HepG2 (cell line): ENCODE results near the gene PCYT2. TPM values are rescaled to one million over a fixed set of nuclear protein-coding genes. Genes with fewer than 3 reads are reported as not detected.

ENCODE experiments used
- AGO1 ChIP-seq: fragments of 200-400 bp; formaldehyde crosslinking; IDR thresholded peaks from 2 replicates; pipeline ENCODE4 v1.6.1; 2017; ENCODE audit warnings: mild to moderate bottlenecking, low read depth, low read length, moderate library complexity; ENCODE audit not compliant: poor library complexity, severe bottlenecking
- BHLHE40 ChIP-seq: IDR thresholded peaks from 2 replicates; pipeline ENCODE4 v1.6.1; 2011; ENCODE audit warnings: low read length, improper control_type of control experiment
- CTCF ChIP-seq: sonication (generic); formaldehyde crosslinking; IDR thresholded peaks from 2 replicates; pipeline ENCODE4 v1.5.0; 2020; ENCODE audit warnings: mild to moderate bottlenecking, missing genetic modification reagents, moderate library complexity
- FOXM1 ChIP-seq: sonication (generic); formaldehyde crosslinking; IDR thresholded peaks from 2 replicates; pipeline ENCODE4 v1.5.0; 2020; ENCODE audit warnings: missing genetic modification reagents
- HOXD1 ChIP-seq: sonication (generic); formaldehyde crosslinking; IDR thresholded peaks from 2 replicates; pipeline ENCODE4 v1.5.0; 2020; ENCODE audit warnings: missing genetic modification reagents
- KAT7 ChIP-seq: IDR thresholded peaks from 2 replicates; pipeline ENCODE4 v1.6.1; 2018; ENCODE audit warnings: borderline replicate concordance, missing compliant biosample characterization
- KAT8 ChIP-seq: IDR thresholded peaks from 2 replicates; pipeline ENCODE4 v1.6.1; 2016; ENCODE audit warnings: missing genetic modification reagents, missing compliant biosample characterization
- MBD4 ChIP-seq: IDR thresholded peaks from 2 replicates; pipeline ENCODE4 v1.6.1; 2012; ENCODE audit warnings: low read length, inconsistent platforms, borderline replicate concordance
- MBNL3 ChIP-seq: fragments of 250-450 bp; sonication (Bioruptor Pico); conservative IDR thresholded peaks from 2 replicates; pipeline ENCODE4 v1.8.0; 2022; ENCODE audit warnings: mild to moderate bottlenecking, inconsistent platforms
- MED1 ChIP-seq: sonication (generic); formaldehyde crosslinking; IDR thresholded peaks from 2 replicates; pipeline ENCODE4 v1.4.0; 2020; ENCODE audit warnings: missing genetic modification reagents
- NFE2 ChIP-seq: sonication (generic); formaldehyde crosslinking; IDR thresholded peaks from 2 replicates; pipeline ENCODE4 v1.4.0; 2020; ENCODE audit warnings: missing genetic modification reagents
- RARA ChIP-seq: IDR thresholded peaks from 2 replicates; pipeline ENCODE4 v1.6.1; 2016; ENCODE audit warnings: missing genetic modification reagents, missing compliant biosample characterization
- RBFOX2 ChIP-seq: fragments of 200-400 bp; formaldehyde crosslinking; IDR thresholded peaks from 2 replicates; pipeline ENCODE4 v1.6.1; 2017; ENCODE audit warnings: low read depth, mild to moderate bottlenecking, low read length
- REXO4 ChIP-seq: sonication (generic); formaldehyde crosslinking; IDR thresholded peaks from 2 replicates; pipeline ENCODE4 v1.8.0; 2022; ENCODE audit warnings: missing genetic modification reagents, mild to moderate bottlenecking, borderline replicate concordance
- SIX1 ChIP-seq: sonication (generic); formaldehyde crosslinking; IDR thresholded peaks from 2 replicates; pipeline ENCODE4 v1.4.0; 2020; ENCODE audit warnings: missing genetic modification reagents, borderline replicate concordance
- TOPORS ChIP-seq: sonication (generic); formaldehyde crosslinking; IDR thresholded peaks from 2 replicates; pipeline ENCODE4 v1.8.0; 2023; ENCODE audit warnings: mild to moderate bottlenecking, missing genetic modification reagents
- ZNF570 ChIP-seq: sonication (generic); formaldehyde crosslinking; IDR thresholded peaks from 2 replicates; pipeline ENCODE4 v1.4.0; 2020; ENCODE audit warnings: mild to moderate bottlenecking, missing genetic modification reagents, borderline replicate concordance
- ZNF615 ChIP-seq: sonication (generic); formaldehyde crosslinking; IDR thresholded peaks from 2 replicates; pipeline ENCODE4 v1.5.0; 2020; ENCODE audit warnings: mild to moderate bottlenecking, missing genetic modification reagents, borderline replicate concordance
- ZNF629 ChIP-seq: sonication (generic); formaldehyde crosslinking; conservative IDR thresholded peaks from 2 replicates; pipeline ENCODE4 v1.5.0; 2020; ENCODE audit warnings: missing genetic modification reagents
- polyA plus RNA-seq, 8 experiments: library from polyadenylated mRNA; depleted of rRNA in 3 of 8; stranded (reverse) in 7 of 8; unstranded in 1 of 8; fragments of >200 nt; fragmentation: Illumina TruSeq in 4 of 8; extraction: Trizol in 4 of 8; gene quantifications; 2 replicates each; pipeline versions ENCODE4 v1.2.1 to v1.2.3, GENCODE V29; 2011 to 2016; ENCODE audit warnings: low read depth in 4 of 8, missing spikeins in 1 of 8, mixed read lengths in 1 of 8; ENCODE audit not compliant: insufficient read depth in 1 of 8
- total RNA-seq, 5 experiments: library from RNA; depleted of rRNA; stranded (reverse); fragments of >200 nt; fragmentation: Illumina TruSeq; extraction: Trizol; gene quantifications; 2 replicates each; pipeline ENCODE4 v1.2.3, GENCODE V29; 2016; ENCODE audit warnings: low read depth in 1 of 5
- TF ChIP-seq, protein P1 (sequence below): sonication (generic); formaldehyde crosslinking; IDR thresholded peaks from 2 replicates; pipeline ENCODE4 v1.4.0; 2020; ENCODE audit warnings: mild to moderate bottlenecking, low read depth, missing genetic modification reagents
- TF ChIP-seq, protein P2 (sequence below), 2 experiments: sonication (generic) in 1 of 2; formaldehyde crosslinking in 1 of 2; IDR thresholded peaks; 2 replicates each; pipeline versions ENCODE4 v1.5.1 to v1.6.1; 2011 to 2020; ENCODE audit warnings: borderline replicate concordance in 1 of 2, low read depth in 1 of 2, low read length in 1 of 2, mild to moderate bottlenecking in 1 of 2, missing genetic modification reagents in 1 of 2, moderate library complexity in 1 of 2
- TF ChIP-seq, protein P3 (sequence below): IDR thresholded peaks from 2 replicates; pipeline ENCODE4 v1.6.1; 2018; ENCODE audit warnings: missing genetic modification reagents

PCYT2 gene
- total and polyA plus RNA-seq, 2 of the 13 experiments (the other 11 are each of a cell fraction or from before 2014, with no cell fraction given), result 147 to 297 TPM

- TF ChIP-seq RBFOX2 (peak; percentile 79), KAT8 (CRISPR knock-in tag) (0 out of 2 replicates have a peak, but pooled peaks have one; percentile 12), ZNF629 (CRISPR knock-in tag) (no peak), KAT7 (peak; percentile 38; the same call in 1 of the 2 replicates), NFE2 (CRISPR knock-in tag) (no peak), MBD4 (no peak), MBNL3 (no peak), SIX1 (CRISPR knock-in tag) (no peak), CTCF (peak; percentile 80), FOXM1 (CRISPR knock-in tag) (no peak), BHLHE40 (peak; percentile 33; the same call in 1 of the 2 replicates), ZNF570 (CRISPR knock-in tag) (no peak), ZNF615 (CRISPR knock-in tag) (no peak), HOXD1 (CRISPR knock-in tag) (no peak), MED1 (CRISPR knock-in tag) (peak; percentile 56), TOPORS (CRISPR knock-in tag) (peak; percentile 83), AGO1 (peak; percentile 8), RARA (no peak; the same call in 1 of the 2 replicates), REXO4 (CRISPR knock-in tag) (no peak)
- TF ChIP-seq, protein P1, sequence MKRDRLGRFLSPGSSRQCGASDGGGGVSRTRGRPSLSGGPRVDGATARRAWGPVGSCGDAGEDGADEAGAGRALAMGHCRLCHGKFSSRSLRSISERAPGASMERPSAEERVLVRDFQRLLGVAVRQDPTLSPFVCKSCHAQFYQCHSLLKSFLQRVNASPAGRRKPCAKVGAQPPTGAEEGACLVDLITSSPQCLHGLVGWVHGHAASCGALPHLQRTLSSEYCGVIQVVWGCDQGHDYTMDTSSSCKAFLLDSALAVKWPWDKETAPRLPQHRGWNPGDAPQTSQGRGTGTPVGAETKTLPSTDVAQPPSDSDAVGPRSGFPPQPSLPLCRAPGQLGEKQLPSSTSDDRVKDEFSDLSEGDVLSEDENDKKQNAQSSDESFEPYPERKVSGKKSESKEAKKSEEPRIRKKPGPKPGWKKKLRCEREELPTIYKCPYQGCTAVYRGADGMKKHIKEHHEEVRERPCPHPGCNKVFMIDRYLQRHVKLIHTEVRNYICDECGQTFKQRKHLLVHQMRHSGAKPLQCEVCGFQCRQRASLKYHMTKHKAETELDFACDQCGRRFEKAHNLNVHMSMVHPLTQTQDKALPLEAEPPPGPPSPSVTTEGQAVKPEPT, result no peak
- TF ChIP-seq, protein P2, sequence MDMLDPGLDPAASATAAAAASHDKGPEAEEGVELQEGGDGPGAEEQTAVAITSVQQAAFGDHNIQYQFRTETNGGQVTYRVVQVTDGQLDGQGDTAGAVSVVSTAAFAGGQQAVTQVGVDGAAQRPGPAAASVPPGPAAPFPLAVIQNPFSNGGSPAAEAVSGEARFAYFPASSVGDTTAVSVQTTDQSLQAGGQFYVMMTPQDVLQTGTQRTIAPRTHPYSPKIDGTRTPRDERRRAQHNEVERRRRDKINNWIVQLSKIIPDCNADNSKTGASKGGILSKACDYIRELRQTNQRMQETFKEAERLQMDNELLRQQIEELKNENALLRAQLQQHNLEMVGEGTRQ (IDR thresholded peaks at IDR 0.05; ENCODE audit: low read depth, low read length), result no peak
- TF ChIP-seq, protein P2 (CRISPR knock-in tag; IDR thresholded peaks at IDR 0.05; ENCODE audit: borderline replicate concordance), result no peak
- TF ChIP-seq, protein P3, sequence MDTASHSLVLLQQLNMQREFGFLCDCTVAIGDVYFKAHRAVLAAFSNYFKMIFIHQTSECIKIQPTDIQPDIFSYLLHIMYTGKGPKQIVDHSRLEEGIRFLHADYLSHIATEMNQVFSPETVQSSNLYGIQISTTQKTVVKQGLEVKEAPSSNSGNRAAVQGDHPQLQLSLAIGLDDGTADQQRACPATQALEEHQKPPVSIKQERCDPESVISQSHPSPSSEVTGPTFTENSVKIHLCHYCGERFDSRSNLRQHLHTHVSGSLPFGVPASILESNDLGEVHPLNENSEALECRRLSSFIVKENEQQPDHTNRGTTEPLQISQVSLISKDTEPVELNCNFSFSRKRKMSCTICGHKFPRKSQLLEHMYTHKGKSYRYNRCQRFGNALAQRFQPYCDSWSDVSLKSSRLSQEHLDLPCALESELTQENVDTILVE (CRISPR knock-in tag), result no peak; the same call in 1 of the 2 replicates
These were observed 48.3 kb upstream of the PCYT2 start (continued) for GRCh38 chr17:81959362-81960129.
